Esophagus muscularis mucosa (tissue), 3 donors: ENCODE results near the gene RPS25.

Experiments used
- CTCF ChIP-seq, 3 experiments: fragments of 200-600 bp in 2 of 3; fragments of 450-650 bp in 1 of 3; sonication (generic) in 2 of 3; IDR thresholded peaks; one replicate each; pipeline ENCODE4 v1.5.1; 2017 to 2019; ENCODE audit warnings: antibody characterized with exemption in 3 of 3, mild to moderate bottlenecking in 2 of 3, moderate library complexity in 1 of 3
- POLR2A ChIP-seq: fragments of 450-650 bp; IDR thresholded peaks from one replicate; pipeline ENCODE4 v1.6.1; 2017; ENCODE audit warnings: antibody characterized with exemption, moderate library complexity, mild to moderate bottlenecking, low read depth

GRCh38 chr11:119038884-119039283 lies 20.7 kb upstream of the RPS25 start:
- TF ChIP-seq POLR2A (no peak), CTCF (IDR thresholded peaks at IDR 0.05) (no peak)
